HEK293T (cell line): ENCODE measurements around the gene CNR1.
"Not testable (repeated sequence)": the region's sequence is repeated elsewhere in the genome, so short reads cannot be mapped to it uniquely, and the experiment has no call there.

Experiments
- CTCF ChIA-PET: fragments of 350-600 bp; formaldehyde crosslinking; extraction: SDS; loops from one replicate; lab custom pipeline; 2021; ENCODE audit warnings: antibody characterized with exemption, inconsistent platforms; lab: Yijun Ruan, JAX
- POLR2A ChIA-PET: fragments of 350-600 bp; formaldehyde crosslinking; extraction: SDS; loops from one replicate; lab custom pipeline; 2020; ENCODE audit warnings: antibody characterized with exemption, inconsistent platforms; lab: Yijun Ruan, JAX
- DNase-seq: peaks from one replicate; pipeline ENCODE4 v3.0.0; 2012; ENCODE audit warnings: mixed read lengths; ENCODE audit errors: extremely low spot score
- ARNT ChIP-seq: fragments of 450-650 bp; IDR thresholded peaks from 2 replicates; pipeline ENCODE4 v1.6.1; 2017; ENCODE audit warnings: mild to moderate bottlenecking
- BHLHE40 ChIP-seq: fragments of 450-650 bp; IDR thresholded peaks from 2 replicates; pipeline ENCODE4 v1.6.1; 2016; ENCODE audit warnings: mild to moderate bottlenecking, moderate library complexity, borderline replicate concordance
- CTBP1 ChIP-seq: fragments of 450-650 bp; IDR thresholded peaks from 2 replicates; pipeline ENCODE4 v1.6.1; 2016; ENCODE audit warnings: borderline replicate concordance
- ELF4 ChIP-seq: fragments of 450-650 bp; IDR thresholded peaks from 2 replicates; pipeline ENCODE4 v1.6.1; 2017; ENCODE audit warnings: antibody characterized with exemption
- FOXA1 ChIP-seq: fragments of 450-650 bp; IDR thresholded peaks from 2 replicates; pipeline ENCODE4 v1.6.1; 2016; ENCODE audit warnings: mild to moderate bottlenecking
- FOXK2 ChIP-seq: fragments of 450-650 bp; IDR thresholded peaks from 2 replicates; pipeline ENCODE4 v1.6.1; 2016; ENCODE audit warnings: mild to moderate bottlenecking
- FOXM1 ChIP-seq: fragments of 450-650 bp; IDR thresholded peaks from 2 replicates; pipeline ENCODE4 v1.6.1; 2017; ENCODE audit warnings: mild to moderate bottlenecking, borderline replicate concordance
- HDGF ChIP-seq: fragments of 450-650 bp; IDR thresholded peaks from 2 replicates; pipeline ENCODE4 v1.6.1; 2017; ENCODE audit warnings: antibody characterized with exemption, borderline replicate concordance
- L3MBTL2 ChIP-seq: fragments of 450-650 bp; conservative IDR thresholded peaks from 2 replicates; pipeline ENCODE4 v1.6.1; 2016; ENCODE audit warnings: mild to moderate bottlenecking
- LEF1 ChIP-seq: fragments of 450-650 bp; IDR thresholded peaks from 2 replicates; pipeline ENCODE4 v1.6.1; 2017; ENCODE audit warnings: mild to moderate bottlenecking, borderline replicate concordance
- NFRKB ChIP-seq: fragments of 450-650 bp; IDR thresholded peaks from 2 replicates; pipeline ENCODE4 v1.6.1; 2016; ENCODE audit warnings: mild to moderate bottlenecking, moderate library complexity
- PKNOX1 ChIP-seq: fragments of 450-650 bp; IDR thresholded peaks from 2 replicates; pipeline ENCODE4 v1.6.1; 2016
- SP1 ChIP-seq: fragments of 450-650 bp; IDR thresholded peaks from 2 replicates; pipeline ENCODE4 v1.6.1; 2017
- SUZ12 ChIP-seq: fragments of 450-650 bp; IDR thresholded peaks from 2 replicates; pipeline ENCODE4 v1.6.1; 2016; ENCODE audit warnings: mild to moderate bottlenecking
- TARDBP ChIP-seq: fragments of 450-650 bp; IDR thresholded peaks from 2 replicates; pipeline ENCODE4 v1.6.1; 2016
- ZNF384 ChIP-seq: fragments of 450-650 bp; IDR thresholded peaks from 2 replicates; pipeline ENCODE4 v1.6.1; 2016

Gene CNR1

GRCh38 chr6:88165844-88166492 lies at the start of gene CNR1:
CNR1 (minus strand) TSS chr6:88166347; CDS start chr6:88145274, 21,073 bp downstream.
- POLR2A ChIA-PET = no interaction called here
- CTCF ChIA-PET = no interaction called here
- TF ChIP-seq L3MBTL2 (no peak), ARNT (no peak)
- DNase-seq = peak; percentile 48

- no peak for DNase-seq
- TF ChIP-seq HDGF (no peak), ELF4 (no peak), SUZ12 (no peak), CTBP1 (no peak), FOXM1 (no peak), FOXK2 (no peak), ZNF384 (no peak), ARNT (no peak), LEF1 (no peak), FOXA1 (no peak), PKNOX1 (no peak), L3MBTL2 (no peak), BHLHE40 (no peak), TARDBP (no peak), SP1 (no peak), NFRKB (no peak)
- ChIA-PET CTCF (no interaction called here), POLR2A (no interaction called here)
These were observed 45.3 kb upstream of the CNR1 start for GRCh38 chr6:88211446-88211845.

- ChIA-PET CTCF (interaction anchor here (0.6 kb wide), 1 partner anchor 367 kb away, joined by 3 read pairs; no protein-coding TSS in a partner anchor), POLR2A (no interaction called here)
- TF ChIP-seq HDGF (no peak), ZNF384 (no peak), ARNT (no peak), FOXK2 (no peak), PKNOX1 (no peak), L3MBTL2 (no peak), NFRKB (no peak), CTBP1 (no peak)
- DNase-seq = no peak
These were observed 43.2 kb upstream of the CNR1 start for GRCh38 chr6:88209301-88209700.

- ChIA-PET POLR2A (no interaction called here), CTCF (no interaction called here)
- no peak for TF ChIP-seq HDGF
- DNase-seq = no peak
These were observed 42.6 kb upstream of the CNR1 start for GRCh38 chr6:88208726-88209125.

GRCh38 chr6:88201734-88202133 lies 35.6 kb upstream of the CNR1 start:
- CTCF ChIA-PET, POLR2A ChIA-PET, DNase-seq: not testable (repeated sequence)

GRCh38 chr6:88184921-88185320 lies 18.8 kb upstream of the CNR1 start:
- ChIA-PET POLR2A (no interaction called here), CTCF (no interaction called here)
- no peak for TF ChIP-seq BHLHE40
- no peak for TF ChIP-seq SUZ12
- TF ChIP-seq ELF4 = no peak
- TF ChIP-seq CTBP1 = no peak
- no peak for TF ChIP-seq ARNT
- TF ChIP-seq L3MBTL2 = no peak
- TF ChIP-seq HDGF = no peak
- TF ChIP-seq SP1 = no peak
- no peak for TF ChIP-seq FOXK2
- no peak for TF ChIP-seq TARDBP
- TF ChIP-seq LEF1 = no peak
- TF ChIP-seq NFRKB = no peak
- TF ChIP-seq FOXA1 = no peak
- TF ChIP-seq PKNOX1 = no peak
- TF ChIP-seq FOXM1 = no peak
- no peak for TF ChIP-seq ZNF384
- no peak for DNase-seq

GRCh38 chr6:88183471-88183870 lies 17.3 kb upstream of the CNR1 start:
- ChIA-PET CTCF (no interaction called here), POLR2A (no interaction called here)
- TF ChIP-seq BHLHE40 (no peak), ZNF384 (no peak), ELF4 (no peak), L3MBTL2 (no peak), FOXK2 (no peak), ARNT (no peak), TARDBP (no peak), CTBP1 (no peak), SUZ12 (no peak), HDGF (no peak), PKNOX1 (no peak), NFRKB (no peak), LEF1 (no peak), SP1 (no peak)
- DNase-seq = no peak
